Panc1 (cell line): ENCODE results near the gene PDE9A.

Experiments
- POLR2AphosphoS5 ChIP-seq: IDR thresholded peaks from 2 replicates; pipeline ENCODE4 v1.6.1; 2012; ENCODE audit warnings: mild to moderate bottlenecking, low read depth, low read length, moderate library complexity
- SIN3A ChIP-seq: IDR thresholded peaks from 2 replicates; pipeline ENCODE4 v1.6.1; 2012; ENCODE audit warnings: low read depth, mild to moderate bottlenecking, low read length, moderate library complexity, borderline replicate concordance; ENCODE audit not compliant: insufficient read depth
- TCF7L2 ChIP-seq: IDR thresholded peaks from 2 replicates; pipeline ENCODE4 v1.6.1; 2011; ENCODE audit warnings: mild to moderate bottlenecking, low read depth, low read length, inconsistent platforms
- TF ChIP-seq, protein P1 (sequence below): fragments of 450-650 bp; IDR thresholded peaks from 2 replicates; pipeline ENCODE4 v1.5.1; 2017; ENCODE audit warnings: mild to moderate bottlenecking
- TF ChIP-seq, protein P2 (sequence below), 2 experiments: IDR thresholded peaks; 2 replicates each; pipeline ENCODE4 v1.6.1; 2011 to 2012; ENCODE audit warnings: low read depth in 2 of 2, control low read depth in 1 of 2, low read length in 1 of 2, mild to moderate bottlenecking in 1 of 2, moderate library complexity in 1 of 2; ENCODE audit not compliant: insufficient read depth in 1 of 2

DNA sequence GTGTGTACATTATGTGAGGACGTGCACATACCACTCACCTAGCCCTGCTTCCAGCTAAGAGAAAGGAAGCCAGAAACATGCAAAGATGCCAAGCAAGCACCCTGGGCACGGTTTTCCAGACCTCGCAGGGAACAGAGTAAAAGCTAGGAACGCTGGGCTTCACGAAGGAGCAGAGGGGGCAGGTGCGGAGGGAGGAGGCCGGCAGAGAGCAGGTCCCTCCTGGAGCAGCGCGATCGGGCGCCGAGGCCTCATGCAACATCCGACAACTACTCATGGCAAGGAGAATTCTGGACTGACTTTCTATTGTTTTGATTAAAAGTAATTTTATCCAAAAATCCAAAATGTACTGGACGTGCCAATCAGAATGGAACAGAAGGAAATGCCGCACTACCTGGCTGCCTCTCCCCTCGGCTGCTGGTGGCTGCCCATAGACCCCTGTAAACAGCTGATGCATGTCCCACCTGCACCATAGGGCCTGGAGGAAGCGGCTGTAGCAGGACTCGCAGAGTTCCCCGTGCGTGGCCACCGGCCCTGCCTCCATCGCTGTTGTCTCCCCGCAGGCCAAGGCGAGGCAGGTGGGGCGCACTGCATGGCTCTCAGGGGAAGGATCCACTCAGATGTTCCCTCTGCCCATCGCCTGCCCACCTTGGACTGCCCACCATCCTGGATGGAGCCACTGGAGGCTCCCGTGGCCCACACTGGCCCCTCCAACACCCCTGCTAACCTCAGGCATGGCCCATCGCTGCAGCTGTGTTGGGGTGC, 132.4 kb downstream of the PDE9A start:
- TF ChIP-seq SIN3A (no peak), POLR2AphosphoS5 (no peak), TCF7L2 (no peak)
- TF ChIP-seq, protein P1, sequence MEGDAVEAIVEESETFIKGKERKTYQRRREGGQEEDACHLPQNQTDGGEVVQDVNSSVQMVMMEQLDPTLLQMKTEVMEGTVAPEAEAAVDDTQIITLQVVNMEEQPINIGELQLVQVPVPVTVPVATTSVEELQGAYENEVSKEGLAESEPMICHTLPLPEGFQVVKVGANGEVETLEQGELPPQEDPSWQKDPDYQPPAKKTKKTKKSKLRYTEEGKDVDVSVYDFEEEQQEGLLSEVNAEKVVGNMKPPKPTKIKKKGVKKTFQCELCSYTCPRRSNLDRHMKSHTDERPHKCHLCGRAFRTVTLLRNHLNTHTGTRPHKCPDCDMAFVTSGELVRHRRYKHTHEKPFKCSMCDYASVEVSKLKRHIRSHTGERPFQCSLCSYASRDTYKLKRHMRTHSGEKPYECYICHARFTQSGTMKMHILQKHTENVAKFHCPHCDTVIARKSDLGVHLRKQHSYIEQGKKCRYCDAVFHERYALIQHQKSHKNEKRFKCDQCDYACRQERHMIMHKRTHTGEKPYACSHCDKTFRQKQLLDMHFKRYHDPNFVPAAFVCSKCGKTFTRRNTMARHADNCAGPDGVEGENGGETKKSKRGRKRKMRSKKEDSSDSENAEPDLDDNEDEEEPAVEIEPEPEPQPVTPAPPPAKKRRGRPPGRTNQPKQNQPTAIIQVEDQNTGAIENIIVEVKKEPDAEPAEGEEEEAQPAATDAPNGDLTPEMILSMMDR = no peak
- TF ChIP-seq, protein P2, sequence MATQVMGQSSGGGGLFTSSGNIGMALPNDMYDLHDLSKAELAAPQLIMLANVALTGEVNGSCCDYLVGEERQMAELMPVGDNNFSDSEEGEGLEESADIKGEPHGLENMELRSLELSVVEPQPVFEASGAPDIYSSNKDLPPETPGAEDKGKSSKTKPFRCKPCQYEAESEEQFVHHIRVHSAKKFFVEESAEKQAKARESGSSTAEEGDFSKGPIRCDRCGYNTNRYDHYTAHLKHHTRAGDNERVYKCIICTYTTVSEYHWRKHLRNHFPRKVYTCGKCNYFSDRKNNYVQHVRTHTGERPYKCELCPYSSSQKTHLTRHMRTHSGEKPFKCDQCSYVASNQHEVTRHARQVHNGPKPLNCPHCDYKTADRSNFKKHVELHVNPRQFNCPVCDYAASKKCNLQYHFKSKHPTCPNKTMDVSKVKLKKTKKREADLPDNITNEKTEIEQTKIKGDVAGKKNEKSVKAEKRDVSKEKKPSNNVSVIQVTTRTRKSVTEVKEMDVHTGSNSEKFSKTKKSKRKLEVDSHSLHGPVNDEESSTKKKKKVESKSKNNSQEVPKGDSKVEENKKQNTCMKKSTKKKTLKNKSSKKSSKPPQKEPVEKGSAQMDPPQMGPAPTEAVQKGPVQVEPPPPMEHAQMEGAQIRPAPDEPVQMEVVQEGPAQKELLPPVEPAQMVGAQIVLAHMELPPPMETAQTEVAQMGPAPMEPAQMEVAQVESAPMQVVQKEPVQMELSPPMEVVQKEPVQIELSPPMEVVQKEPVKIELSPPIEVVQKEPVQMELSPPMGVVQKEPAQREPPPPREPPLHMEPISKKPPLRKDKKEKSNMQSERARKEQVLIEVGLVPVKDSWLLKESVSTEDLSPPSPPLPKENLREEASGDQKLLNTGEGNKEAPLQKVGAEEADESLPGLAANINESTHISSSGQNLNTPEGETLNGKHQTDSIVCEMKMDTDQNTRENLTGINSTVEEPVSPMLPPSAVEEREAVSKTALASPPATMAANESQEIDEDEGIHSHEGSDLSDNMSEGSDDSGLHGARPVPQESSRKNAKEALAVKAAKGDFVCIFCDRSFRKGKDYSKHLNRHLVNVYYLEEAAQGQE (IDR thresholded peaks at IDR 0.05; ENCODE audit: insufficient read depth in 1 of 2, low read depth in 2 of 2, low read length in 1 of 2) = no peak
